DND-41 (cell line): Measurements from ENCODE around the gene SUMO1.

ENCODE experiments used
- ATAC-seq: fragments of 200-7000 bp; cut with Tn5 transposase; 3 replicates; pipeline ENCODE4 v1.9.1; 2021; ENCODE audit warnings: low read depth; ENCODE audit not compliant: insufficient read depth
- DNase-seq: peaks from one replicate; pipeline ENCODE4 v3.0.0-alpha.2; 2020
- H2AFZ ChIP-seq: 2 replicates; pipeline ENCODE4 v1.6.0; 2012; ENCODE audit warnings: low read depth, low read length
- H3K27ac ChIP-seq: 2 replicates; pipeline ENCODE4 v1.5.1; 2012; ENCODE audit warnings: low read length, inconsistent platforms
- H3K27me3 ChIP-seq: fragments of 200-600 bp; sonication (generic); 2 replicates; pipeline ENCODE4 v1.6.0; 2012; ENCODE audit warnings: low read length, mild to moderate bottlenecking, inconsistent platforms; ENCODE audit not compliant: insufficient read depth, poor library complexity
- H3K36me3 ChIP-seq: 2 replicates; pipeline ENCODE4 v1.5.1; 2012; ENCODE audit warnings: low read length, inconsistent platforms; ENCODE audit not compliant: insufficient read depth
- H3K4me1 ChIP-seq: 2 replicates; pipeline ENCODE4 v1.5.1; 2012; ENCODE audit warnings: mild to moderate bottlenecking, low read length; ENCODE audit not compliant: insufficient read depth
- H3K4me2 ChIP-seq: 2 replicates; pipeline ENCODE4 v1.6.0; 2012; ENCODE audit warnings: mild to moderate bottlenecking, moderate library complexity, low read length, inconsistent platforms; ENCODE audit not compliant: insufficient read depth
- H3K4me3 ChIP-seq, 2 experiments: fragments of 200-600 bp in 1 of 2; shearing (Covaris generic) in 1 of 2; 2 replicates each; pipeline ENCODE4 v1.5.1; 2012 to 2016; ENCODE audit warnings: inconsistent platforms in 2 of 2, low read length in 2 of 2, mild to moderate bottlenecking in 2 of 2, low read depth in 1 of 2, moderate library complexity in 1 of 2
- H3K79me2 ChIP-seq: 2 replicates; pipeline ENCODE4 v1.6.0; 2012; ENCODE audit warnings: low read length, inconsistent platforms; ENCODE audit not compliant: insufficient read depth
- H3K9ac ChIP-seq: 2 replicates; pipeline ENCODE4 v1.6.0; 2012; ENCODE audit warnings: low read depth, mild to moderate bottlenecking, inconsistent platforms, low read length, moderate library complexity
- H3K9me3 ChIP-seq: 2 replicates; pipeline ENCODE4 v1.5.1; 2012; ENCODE audit warnings: low read length, moderate library complexity, mild to moderate bottlenecking, inconsistent platforms; ENCODE audit not compliant: insufficient read depth, severe bottlenecking
- H4K20me1 ChIP-seq: 2 replicates; pipeline ENCODE4 v1.6.0; 2012; ENCODE audit warnings: low read length; ENCODE audit not compliant: insufficient read depth
- CTCF ChIP-seq: IDR thresholded peaks from 2 replicates; pipeline ENCODE4 v1.5.1; 2012; ENCODE audit warnings: borderline replicate concordance, low read length, moderate library complexity, mild to moderate bottlenecking; ENCODE audit not compliant: poor library complexity, severe bottlenecking; ENCODE audit errors: extremely low read depth
- EZH2 ChIP-seq: IDR thresholded peaks from 3 replicates; pipeline ENCODE4 v1.6.1; 2012; ENCODE audit warnings: borderline replicate concordance, low read depth, mild to moderate bottlenecking, moderate library complexity, low read length, inconsistent platforms; ENCODE audit not compliant: severe bottlenecking

The SUMO1 gene

GRCh38 chr2:202172439-202173211, 65.8 kb downstream of the SUMO1 start:
- H3K4me3 ChIP-seq = no peak overlapping the region
- no peaks in the 10 kb centered on the region for H3K36me3 ChIP-seq
- H3K9me3 ChIP-seq = no peaks in the 10 kb centered on the region
- DNase-seq (no peak), ATAC-seq (no peak)
- no peaks in the 10 kb centered on the region for H3K79me2 ChIP-seq
- no peak overlapping the region for H3K9ac ChIP-seq
- no peaks in the 10 kb centered on the region; the same call in 1 of the 2 replicates for H4K20me1 ChIP-seq
- TF ChIP-seq EZH2 = no peak
- H3K4me1 ChIP-seq = no peaks in the 10 kb centered on the region
- H3K27ac ChIP-seq = no peak overlapping the region
- H2AFZ ChIP-seq = no peak overlapping the region
- peaks cover 12% of the 10 kb centered on the region for H3K27me3 ChIP-seq
- H3K4me2 ChIP-seq = no peak overlapping the region

GRCh38 chr2:202171241-202171825, 67.1 kb downstream of the SUMO1 start:
- Histone ChIP-seq H3K9ac (no peak overlapping the region), H3K27ac (no peak overlapping the region), H3K36me3 (no peaks in the 10 kb centered on the region), H2AFZ (no peak overlapping the region), H3K4me2 (no peak overlapping the region), H3K9me3 (no peaks in the 10 kb centered on the region), H3K4me1 (no peaks in the 10 kb centered on the region), H3K4me3 (no peak overlapping the region), H3K27me3 (peaks cover 10% of the 10 kb centered on the region), H3K79me2 (no peaks in the 10 kb centered on the region), H4K20me1 (no peaks in the 10 kb centered on the region; the same call in 1 of the 2 replicates)
- TF ChIP-seq CTCF (no peak), EZH2 (no peak)
- no peak for ATAC-seq
- DNase-seq = no peak

- H2AFZ ChIP-seq = no peak overlapping the region
- no peak for DNase-seq
- no peaks in the 10 kb centered on the region for H3K9me3 ChIP-seq
These were observed 68.5 kb downstream of the SUMO1 start for GRCh38 chr2:202169832-202170424.

More at GRCh38 chr2:202169832-202170424, 68.5 kb downstream of the SUMO1 start:
- Histone ChIP-seq H3K27me3 (peaks cover 10% of the 10 kb centered on the region), H3K4me1 (no peaks in the 10 kb centered on the region), H3K4me2 (no peak overlapping the region), H3K79me2 (no peaks in the 10 kb centered on the region), H3K36me3 (no peaks in the 10 kb centered on the region), H3K27ac (no peak overlapping the region), H3K4me3 (no peak overlapping the region), H3K9ac (no peak overlapping the region), H4K20me1 (no peaks in the 10 kb centered on the region; the same call in 1 of the 2 replicates)
- no peak for TF ChIP-seq EZH2
- no peak for TF ChIP-seq CTCF
- no peak for ATAC-seq
